Endothelial cell of umbilical vein (primary cell): Measurements from ENCODE around the gene MAP3K13. TPM values are rescaled to one million over a fixed set of nuclear protein-coding genes. Genes with fewer than 3 reads are reported as not detected.

Experiments used
- BruUV-seq: library from RNA; stranded (reverse); fragments of 400-500 nt; replicated peaks from 2 replicates; lab custom pipeline; 2021; lab: Mats Ljungman, UMichigan
- CTCF ChIA-PET: fragments of 300-600, 350-600 bp; sonication (Branson Sonifier 250); formaldehyde crosslinking; loops from one replicate; lab custom pipeline; 2021; ENCODE audit warnings: antibody characterized with exemption, inconsistent platforms; lab: Charles Lee
- POLR2A ChIA-PET: fragments of 300-600, 350-600 bp; sonication (Branson Sonifier 250); formaldehyde crosslinking; loops from one replicate; lab custom pipeline; 2021; ENCODE audit warnings: antibody characterized with exemption, inconsistent platforms; lab: Charles Lee
- DNase-seq: peaks from one replicate; pipeline ENCODE4 v3.0.0-alpha.2; 2011; ENCODE audit warnings: low read depth, low spot score
- FAIRE-seq: peaks from 2 replicates; lab custom pipeline; 2011; peaks lifted over from hg19 to GRCh38; lab: Jason Lieb, UNC
- H2AFZ ChIP-seq: 2 replicates; pipeline ENCODE4 v1.6.0; 2012; ENCODE audit warnings: low read depth, low read length, control low read depth, inconsistent platforms
- H3K27ac ChIP-seq: 2 replicates; pipeline ENCODE4 v1.5.1; 2011; ENCODE audit warnings: low read depth, mild to moderate bottlenecking, control low read depth, low read length, moderate library complexity; ENCODE audit not compliant: insufficient read depth
- H3K27me3 ChIP-seq, 2 experiments: 2 replicates each; pipeline versions ENCODE4 v1.6.0 to v1.6.1; 2011; ENCODE audit warnings: low read length in 2 of 2, mixed read lengths in 1 of 2; ENCODE audit not compliant: control insufficient read depth in 2 of 2, insufficient read depth in 2 of 2
- H3K36me3 ChIP-seq, 2 experiments: 2 replicates in 1 of 2; 3 replicates in 1 of 2; pipeline ENCODE4 v1.5.1; 2011; ENCODE audit warnings: low read length in 2 of 2, mild to moderate bottlenecking in 1 of 2, moderate library complexity in 1 of 2; ENCODE audit not compliant: control insufficient read depth in 2 of 2, insufficient read depth in 2 of 2; ENCODE audit errors: extremely low read depth in 1 of 2
- H3K4me1 ChIP-seq: 3 replicates; pipeline ENCODE4 v1.5.1; 2011; ENCODE audit warnings: mild to moderate bottlenecking, low read length; ENCODE audit not compliant: control insufficient read depth, insufficient read depth; ENCODE audit errors: extremely low read depth
- H3K4me2 ChIP-seq: 2 replicates; pipeline ENCODE4 v1.6.1; 2011; ENCODE audit warnings: low read length, control low read depth, mixed read lengths; ENCODE audit not compliant: insufficient read depth
- H3K4me3 ChIP-seq, 3 experiments: fragments of 200-600 bp in 1 of 3; sonication (generic), shearing (Covaris generic) in 1 of 3; replicated peaks in 1 of 3; 2 replicates each; pipeline ENCODE4 v1.5.1; 2011 to 2016; ENCODE audit warnings: control low read depth in 3 of 3, low read length in 3 of 3, mild to moderate bottlenecking in 2 of 3, inconsistent platforms in 1 of 3, low read depth in 1 of 3, moderate library complexity in 1 of 3; ENCODE audit not compliant: insufficient read depth in 1 of 3
- H3K79me2 ChIP-seq: 2 replicates; pipeline ENCODE4 v1.6.0; 2012; ENCODE audit warnings: low read length, inconsistent platforms; ENCODE audit not compliant: control insufficient read depth, insufficient read depth
- H3K9ac ChIP-seq: replicated peaks from 2 replicates; pipeline ENCODE3; 2011; ENCODE audit warnings: low read length, control low read depth; ENCODE audit not compliant: insufficient read depth; ENCODE audit errors: extremely low read depth
- H3K9me1 ChIP-seq: replicated peaks from 3 replicates; pipeline ENCODE4 v1.6.0; 2011; ENCODE audit warnings: mild to moderate bottlenecking, low read length; ENCODE audit not compliant: control insufficient read depth, insufficient read depth; ENCODE audit errors: extremely low read depth
- H3K9me3 ChIP-seq: replicated peaks from 2 replicates; pipeline ENCODE4 v1.5.1; 2012; ENCODE audit warnings: low read length, inconsistent platforms; ENCODE audit not compliant: control insufficient read depth, insufficient read depth
- H4K20me1 ChIP-seq: replicated peaks from 2 replicates; pipeline ENCODE3; 2011; ENCODE audit warnings: mild to moderate bottlenecking, low read length; ENCODE audit not compliant: control insufficient read depth, insufficient read depth; ENCODE audit errors: extremely low read depth
- EZH2 ChIP-seq: IDR thresholded peaks from 2 replicates; pipeline ENCODE4 v1.6.1; 2012; ENCODE audit warnings: borderline replicate concordance, low read depth, mild to moderate bottlenecking, moderate library complexity, low read length, inconsistent platforms; ENCODE audit not compliant: severe bottlenecking
- FOS ChIP-seq: IDR thresholded peaks from 2 replicates; pipeline ENCODE4 v1.6.1; 2011; ENCODE audit warnings: mild to moderate bottlenecking, low read length, moderate library complexity, borderline replicate concordance; ENCODE audit not compliant: insufficient read depth
- GATA2 ChIP-seq: IDR thresholded peaks from 2 replicates; pipeline ENCODE4 v1.7.0; 2011; ENCODE audit warnings: low read depth, mild to moderate bottlenecking, moderate library complexity, mixed read lengths, low read length; ENCODE audit not compliant: insufficient read length, insufficient read depth
- JUN ChIP-seq: IDR thresholded peaks from 2 replicates; pipeline ENCODE4 v1.6.1; 2011; ENCODE audit warnings: borderline replicate concordance, low read depth; ENCODE audit not compliant: insufficient read length, insufficient read depth
- MAX ChIP-seq: IDR thresholded peaks from 2 replicates; pipeline ENCODE4 v1.6.1; 2011; ENCODE audit not compliant: insufficient read depth, insufficient read length
- MYC ChIP-seq: IDR thresholded peaks from one replicate; pipeline ENCODE4 v1.6.1; 2011; ENCODE audit warnings: mild to moderate bottlenecking, low read depth, low read length
- POLR2A ChIP-seq: IDR thresholded peaks from 2 replicates; pipeline ENCODE4 v1.6.1; 2012; ENCODE audit warnings: low read depth, mild to moderate bottlenecking, control low read depth, low read length
- POLR2AphosphoS5 ChIP-seq: IDR thresholded peaks from 2 replicates; pipeline ENCODE4 v1.6.1; 2012; ENCODE audit warnings: low read depth, mild to moderate bottlenecking, control low read depth, low read length, moderate library complexity; ENCODE audit not compliant: insufficient read depth
- dilution Hi-C: fragments of 300-500 bp; cut with MboI; formaldehyde crosslinking; loops from one replicate; pipeline ENCODE4 v1.15.0; 2019; ENCODE audit warnings: low sequenced_read_pairs; ENCODE audit not compliant: extremely low pct_ligation_motif_present
- intact Hi-C: fragments of 100-400 bp; cut with micrococcal nuclease; formaldehyde crosslinking; loops from one replicate; pipeline ENCODE4 v1.10.0; 2022
- polyA plus RNA-seq, 4 experiments: library from polyadenylated mRNA; depleted of rRNA in 3 of 4; stranded (reverse) in 3 of 4; unstranded in 1 of 4; fragments of >200 nt; gene quantifications; 2 replicates each; pipeline versions ENCODE4 v1.2.1 to v1.2.3, GENCODE V29; 2011 to 2012; ENCODE audit warnings: missing spikeins in 1 of 4
- total RNA-seq: library from RNA; stranded (reverse); gene quantifications from 2 replicates; pipeline ENCODE4 v1.2.3, GENCODE V29; 2021
- TF ChIP-seq, protein P1 (sequence below), 2 donors: IDR thresholded peaks; 1 replicate in 1 of 2; 2 replicates in 1 of 2; pipeline ENCODE4 v1.5.1; 2011; ENCODE audit warnings: low read length in 2 of 2, mild to moderate bottlenecking in 2 of 2, moderate library complexity in 2 of 2, control low read depth in 1 of 2, inconsistent platforms in 1 of 2, low read depth in 1 of 2; ENCODE audit not compliant: insufficient read depth in 1 of 2; ENCODE audit errors: extremely low read depth in 1 of 2

The MAP3K13 gene
- total and polyA plus RNA-seq, 2 donors (not counting 3 experiments of a cell fraction or from before 2014, with no cell fraction given), result 6.2 to 15.4 TPM

DNA sequence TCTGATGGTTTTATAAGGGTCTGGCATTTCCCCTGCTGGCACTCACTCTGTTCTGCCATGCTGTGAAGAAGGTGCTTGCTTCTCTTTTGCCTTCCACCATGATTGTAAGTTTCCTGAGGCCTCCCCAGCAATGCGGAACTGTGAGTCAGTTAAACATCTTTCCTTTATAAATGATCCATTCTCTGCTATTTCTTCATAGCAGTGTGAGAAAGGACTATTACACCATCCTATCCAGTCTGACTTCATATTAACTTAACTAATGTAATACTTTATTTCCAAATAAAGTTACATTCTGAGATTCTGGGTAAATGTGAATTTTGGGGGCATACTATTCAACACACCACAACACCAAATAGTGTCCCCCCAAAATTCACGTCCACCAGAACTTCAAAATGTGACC is 22.2 kb upstream of the MAP3K13 start:
- intact Hi-C loops, result no loop called here
- H3K9ac ChIP-seq, result no peak overlapping the region
- H4K20me1 ChIP-seq, result no peaks in the 10 kb centered on the region
- H3K27me3 ChIP-seq, result no peaks in the 10 kb centered on the region
- no peak overlapping the region for H2AFZ ChIP-seq
- ChIA-PET POLR2A (no interaction called here), CTCF (no interaction called here)
- BruUV-seq, result no TSS peak
- no peak for TF ChIP-seq GATA2
- no peak for TF ChIP-seq JUN
- no peak for TF ChIP-seq POLR2AphosphoS5
- no peak for TF ChIP-seq MYC
- TF ChIP-seq EZH2, result no peak
- TF ChIP-seq POLR2A, result no peak
- TF ChIP-seq, protein P1, sequence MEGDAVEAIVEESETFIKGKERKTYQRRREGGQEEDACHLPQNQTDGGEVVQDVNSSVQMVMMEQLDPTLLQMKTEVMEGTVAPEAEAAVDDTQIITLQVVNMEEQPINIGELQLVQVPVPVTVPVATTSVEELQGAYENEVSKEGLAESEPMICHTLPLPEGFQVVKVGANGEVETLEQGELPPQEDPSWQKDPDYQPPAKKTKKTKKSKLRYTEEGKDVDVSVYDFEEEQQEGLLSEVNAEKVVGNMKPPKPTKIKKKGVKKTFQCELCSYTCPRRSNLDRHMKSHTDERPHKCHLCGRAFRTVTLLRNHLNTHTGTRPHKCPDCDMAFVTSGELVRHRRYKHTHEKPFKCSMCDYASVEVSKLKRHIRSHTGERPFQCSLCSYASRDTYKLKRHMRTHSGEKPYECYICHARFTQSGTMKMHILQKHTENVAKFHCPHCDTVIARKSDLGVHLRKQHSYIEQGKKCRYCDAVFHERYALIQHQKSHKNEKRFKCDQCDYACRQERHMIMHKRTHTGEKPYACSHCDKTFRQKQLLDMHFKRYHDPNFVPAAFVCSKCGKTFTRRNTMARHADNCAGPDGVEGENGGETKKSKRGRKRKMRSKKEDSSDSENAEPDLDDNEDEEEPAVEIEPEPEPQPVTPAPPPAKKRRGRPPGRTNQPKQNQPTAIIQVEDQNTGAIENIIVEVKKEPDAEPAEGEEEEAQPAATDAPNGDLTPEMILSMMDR (IDR thresholded peaks at IDR 0.05; ENCODE audit: extremely low read depth in 1 of 2, insufficient read depth in 1 of 2, low read depth in 1 of 2, low read length in 2 of 2), result no peak
- TF ChIP-seq FOS, result no peak
- TF ChIP-seq MAX, result no peak
- no peaks in the 10 kb centered on the region for H3K9me3 ChIP-seq
- H3K4me1 ChIP-seq, result no peaks in the 10 kb centered on the region
- H3K27ac ChIP-seq, result no peak overlapping the region
- no peak overlapping the region for H3K4me3 ChIP-seq
- no peak for DNase-seq
- H3K79me2 ChIP-seq, result no peaks in the 10 kb centered on the region
- H3K36me3 ChIP-seq, result no peaks in the 10 kb centered on the region
- FAIRE-seq, result no peak
- dilution Hi-C loops, result no loop called here
- no peaks in the 10 kb centered on the region for H3K9me1 ChIP-seq
- no peak overlapping the region for H3K4me2 ChIP-seq
